ENCODE data around the gene SAP30BP.

Gene SAP30BP

GRCh38 chr17:75695830-75696271 lies 28.7 kb downstream of the SAP30BP start:
- Mint-ChIP-seq H3K9me3 (no peaks in the 10 kb centered on the region), H3K36me3 (ENCODE audit: low read depth) (peaks cover 39% of the 10 kb centered on the region), H3K4me3 (no peak overlapping the region), H3K4me1 (peaks cover 13% of the 10 kb centered on the region), H3K27ac (no peak overlapping the region), H3K27me3 (ENCODE audit: low read depth, poor library complexity) (no peaks in the 10 kb centered on the region)
- TF ChIP-seq CTCF (IDR thresholded peaks at IDR 0.05), result no peak
- DNase-seq, result no peak

- peak overlapping the region; percentile 8 for H3K27ac Mint-ChIP-seq
- H3K36me3 Mint-ChIP-seq (ENCODE audit: low read depth), result peaks cover 47% of the 10 kb centered on the region
- no peaks in the 10 kb centered on the region for H3K9me3 Mint-ChIP-seq
- H3K4me3 Mint-ChIP-seq, result no peak overlapping the region
- H3K27me3 Mint-ChIP-seq (ENCODE audit: low read depth, poor library complexity), result no peaks in the 10 kb centered on the region
- no peaks in the 10 kb centered on the region for H3K4me1 Mint-ChIP-seq
- TF ChIP-seq CTCF (IDR thresholded peaks at IDR 0.05), result no peak
- no peak for DNase-seq
These were observed 30.6 kb downstream of the SAP30BP start for GRCh38 chr17:75697651-75698291.

GRCh38 chr17:75698659-75699058 lies 31.5 kb downstream of the SAP30BP start:
- no peak for DNase-seq
- no peak overlapping the region for H3K4me3 Mint-ChIP-seq
- no peaks in the 10 kb centered on the region for H3K4me1 Mint-ChIP-seq
- no peak for TF ChIP-seq CTCF (IDR thresholded peaks at IDR 0.05)
- H3K9me3 Mint-ChIP-seq, result no peaks in the 10 kb centered on the region
- H3K27me3 Mint-ChIP-seq (ENCODE audit: low read depth, poor library complexity), result no peaks in the 10 kb centered on the region
- peaks cover 52% of the 10 kb centered on the region for H3K36me3 Mint-ChIP-seq (ENCODE audit: low read depth)
- H3K27ac Mint-ChIP-seq, result no peak overlapping the region

- Mint-ChIP-seq H3K9me3 (no peaks in the 10 kb centered on the region), H3K4me1 (no peaks in the 10 kb centered on the region), H3K27me3 (ENCODE audit: low read depth, poor library complexity) (no peaks in the 10 kb centered on the region), H3K36me3 (ENCODE audit: low read depth) (peaks cover 49% of the 10 kb centered on the region), H3K4me3 (no peak overlapping the region), H3K27ac (peak overlapping the region; percentile 31)
- DNase-seq, result no peak
- no peak for TF ChIP-seq CTCF (IDR thresholded peaks at IDR 0.05)
These were observed 34.1 kb downstream of the SAP30BP start for GRCh38 chr17:75701288-75701687.

GRCh38 chr17:75703191-75703590 lies 36.1 kb downstream of the SAP30BP start:
- H3K27me3 Mint-ChIP-seq (ENCODE audit: low read depth, poor library complexity), result no peaks in the 10 kb centered on the region
- no peak overlapping the region for H3K4me3 Mint-ChIP-seq
- H3K9me3 Mint-ChIP-seq, result no peaks in the 10 kb centered on the region
- H3K36me3 Mint-ChIP-seq (ENCODE audit: low read depth), result peaks cover 48% of the 10 kb centered on the region
- no peak for TF ChIP-seq CTCF (IDR thresholded peaks at IDR 0.05)
- H3K27ac Mint-ChIP-seq, result no peak overlapping the region
- H3K4me1 Mint-ChIP-seq, result no peaks in the 10 kb centered on the region
- no peak for DNase-seq

- Mint-ChIP-seq H3K27ac (peak overlapping the region; percentile 86), H3K4me3 (no peak overlapping the region), H3K27me3 (ENCODE audit: low read depth, poor library complexity) (no peaks in the 10 kb centered on the region), H3K36me3 (ENCODE audit: low read depth) (peaks cover 50% of the 10 kb centered on the region), H3K9me3 (no peaks in the 10 kb centered on the region), H3K4me1 (no peaks in the 10 kb centered on the region)
- no peak for TF ChIP-seq CTCF (IDR thresholded peaks at IDR 0.05)
- DNase-seq, result no peak
These were observed 36.5 kb downstream of the SAP30BP start for GRCh38 chr17:75703591-75703990.

Measured in nephron progenitor cell (in vitro differentiated cells).